ENCODE measurements around the gene RUBCN.
"Not testable (repeated sequence)": the region's sequence is repeated elsewhere in the genome, so short reads cannot be mapped to it uniquely, and the experiment has no call there.

GRCh38 chr3:197621478-197621877, 115.2 kb downstream of the RUBCN start:
- TF ChIP-seq CTCF, POLR2A, EP300 (IDR thresholded peaks at IDR 0.05): not testable (repeated sequence)
